Left ventricle myocardium inferior (tissue), 1 donor: ENCODE measurements around the gene IL15RA. TPM values are rescaled to one million over a fixed set of nuclear protein-coding genes. Genes with fewer than 3 reads are reported as not detected.
A peak's percentile ranks its signal among the peaks of the same experiment; 100 is the strongest.

Source experiments
- DNase-seq: peaks from one replicate; pipeline ENCODE4 v3.0.0-alpha.2; 2020
- H3K27ac ChIP-seq: fragments of 200-600 bp; replicated peaks from 2 replicates; pipeline ENCODE4 v1.8.0; 2021
- H3K27me3 ChIP-seq: fragments of 200-600 bp; 2 replicates; pipeline ENCODE4 v1.8.0; 2021; ENCODE audit warnings: low read depth
- H3K36me3 ChIP-seq: fragments of 200-600 bp; 2 replicates; pipeline ENCODE4 v1.8.0; 2021
- H3K4me1 ChIP-seq: fragments of 200-600 bp; 2 replicates; pipeline ENCODE4 v1.8.0; 2021
- H3K4me3 ChIP-seq: fragments of 200-600 bp; 2 replicates; pipeline ENCODE4 v1.8.0; 2021; ENCODE audit warnings: mild to moderate bottlenecking, moderate library complexity
- H3K9me3 ChIP-seq: fragments of 200-600 bp; replicated peaks from 2 replicates; pipeline ENCODE4 v1.8.0; 2021
- CTCF ChIP-seq: fragments of 200-600 bp; IDR thresholded peaks from 2 replicates; pipeline ENCODE4 v1.8.0; 2021; ENCODE audit warnings: antibody characterized with exemption, mild to moderate bottlenecking, borderline replicate concordance
- intact Hi-C: fragments of 100-400 bp; cut with micrococcal nuclease; formaldehyde crosslinking; loops from one replicate; pipeline ENCODE4 v1.11.0; 2022
- total RNA-seq: library from RNA; stranded (reverse); fragmentation: NEBNext Ultra II Directional; extraction: Animal tissue kit (Norgen Biotek cat#: 25700); gene quantifications from one replicate; pipeline ENCODE4 v1.2.1, GENCODE V29; 2021
- donor health status: DM: no; HTN: yes; CAD: no; lungs with severe emphysema.

The IL15RA gene
- total RNA-seq, 1 donor from 2014 or later: 6.0 TPM

DNA sequence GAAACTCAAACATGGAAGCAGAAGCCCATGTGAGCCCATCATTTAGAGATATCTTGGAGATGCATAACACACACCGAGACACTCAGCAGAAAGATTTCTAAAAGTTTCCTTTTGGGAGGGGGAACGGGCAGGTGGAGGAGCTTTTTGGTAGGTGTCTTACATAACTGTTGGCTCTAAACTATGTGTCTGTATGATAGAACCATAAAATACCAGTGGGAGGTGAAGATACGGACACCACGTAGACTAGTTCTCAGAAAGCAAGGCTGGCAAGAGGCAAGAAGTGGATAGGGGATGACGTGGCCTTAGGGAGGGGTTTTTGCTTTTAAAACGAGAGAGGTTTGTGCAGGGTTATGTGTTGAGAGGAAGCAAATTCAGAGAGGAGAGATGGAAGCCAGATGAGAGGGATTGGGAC lies 36.5 kb downstream of the IL15RA start:
- Histone ChIP-seq H3K4me1 (peaks cover 42% of the 10 kb centered on the region), H3K27me3 (no peaks in the 10 kb centered on the region), H3K27ac (peak overlapping the region; percentile 87), H3K4me3 (no peak overlapping the region), H3K9me3 (no peaks in the 10 kb centered on the region), H3K36me3 (peaks cover 33% of the 10 kb centered on the region)
- DNase-seq: no peak
- intact Hi-C loops: no loop called here
- no peak for TF ChIP-seq CTCF

GRCh38 chr10:5938291-5938690 lies 39.1 kb downstream of the IL15RA start:
- intact Hi-C loops: no loop called here

GRCh38 chr10:5937016-5937415 lies 40.3 kb downstream of the IL15RA start:
- peaks cover 61% of the 10 kb centered on the region for H3K36me3 ChIP-seq
- intact Hi-C loops: no loop called here
- no peak for TF ChIP-seq CTCF
- no peak overlapping the region for H3K27ac ChIP-seq
- no peak overlapping the region for H3K4me3 ChIP-seq
- peaks cover 17% of the 10 kb centered on the region for H3K4me1 ChIP-seq
- DNase-seq: no peak
- H3K27me3 ChIP-seq: no peaks in the 10 kb centered on the region
- no peaks in the 10 kb centered on the region for H3K9me3 ChIP-seq

More at GRCh38 chr10:5938291-5938690, 39.1 kb downstream of the IL15RA start:
- H3K27ac ChIP-seq: no peak overlapping the region
- no peak for TF ChIP-seq CTCF
- H3K9me3 ChIP-seq: no peaks in the 10 kb centered on the region
- peaks cover 29% of the 10 kb centered on the region for H3K4me1 ChIP-seq
- no peaks in the 10 kb centered on the region for H3K27me3 ChIP-seq
- H3K36me3 ChIP-seq: peaks cover 49% of the 10 kb centered on the region
- no peak overlapping the region for H3K4me3 ChIP-seq
- DNase-seq: no peak

DNA sequence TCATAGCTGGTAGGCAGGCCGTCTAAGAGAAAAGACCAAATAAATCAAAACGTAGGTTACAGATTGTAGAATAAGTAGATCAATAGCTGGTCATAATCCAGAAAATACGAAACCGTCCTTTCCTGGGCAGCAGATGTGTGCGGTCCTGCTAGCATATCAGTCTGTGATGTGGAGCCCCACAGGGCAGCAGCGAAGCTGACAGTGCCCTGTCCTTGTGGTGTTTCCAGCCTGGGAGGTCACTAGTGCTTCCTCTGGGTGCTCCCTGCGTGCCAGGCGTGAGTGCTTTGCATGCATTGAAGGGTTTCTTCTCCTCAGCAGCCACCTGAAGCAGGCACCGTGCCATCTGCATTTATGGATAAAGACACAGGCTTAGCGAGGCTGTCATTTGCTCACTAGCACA lies 41.7 kb downstream of the IL15RA start:
- intact Hi-C loops: no loop called here
- no peak for DNase-seq
- peaks cover 10% of the 10 kb centered on the region for H3K4me1 ChIP-seq
- peaks cover 75% of the 10 kb centered on the region for H3K36me3 ChIP-seq
- no peaks in the 10 kb centered on the region for H3K27me3 ChIP-seq
- H3K27ac ChIP-seq: no peak overlapping the region
- H3K4me3 ChIP-seq: no peak overlapping the region
- no peak for TF ChIP-seq CTCF
- no peaks in the 10 kb centered on the region for H3K9me3 ChIP-seq

GRCh38 chr10:5933909-5934546 lies 43.3 kb downstream of the IL15RA start:
- Histone ChIP-seq H3K4me3 (no peak overlapping the region), H3K27me3 (no peaks in the 10 kb centered on the region), H3K9me3 (no peaks in the 10 kb centered on the region), H3K36me3 (peaks cover 90% of the 10 kb centered on the region), H3K4me1 (peaks cover 10% of the 10 kb centered on the region), H3K27ac (no peak overlapping the region)
- DNase-seq: no peak
- intact Hi-C loops: no loop called here
- TF ChIP-seq CTCF: no peak
